MG63 (cell line): ENCODE results near the gene KIRREL3. TPM values are rescaled to one million over a fixed set of nuclear protein-coding genes. Genes with fewer than 3 reads are reported as not detected.
A peak's percentile ranks its signal among the peaks of the same experiment; 100 is the strongest.

ENCODE experiments used
- DNase-seq: peaks from one replicate; pipeline ENCODE4 v3.0.0-alpha.2; 2020
- H3K27me3 ChIP-seq: fragments of 250-450 bp; sonication (Bioruptor Pico); 2 replicates; pipeline ENCODE4 v1.5.1; 2020; ENCODE audit warnings: mild to moderate bottlenecking, moderate library complexity
- H3K36me3 ChIP-seq: fragments of 250-450 bp; sonication (Bioruptor Pico); 2 replicates; pipeline ENCODE4 v1.5.1; 2020; ENCODE audit warnings: mild to moderate bottlenecking, moderate library complexity
- H3K4me3 ChIP-seq: fragments of 250-450 bp; sonication (Bioruptor Pico); 2 replicates; pipeline ENCODE4 v1.5.1; 2020; ENCODE audit warnings: mild to moderate bottlenecking, moderate library complexity
- H3K9me3 ChIP-seq: fragments of 250-450 bp; sonication (Bioruptor Pico); 2 replicates; pipeline ENCODE4 v1.5.1; 2020; ENCODE audit warnings: mild to moderate bottlenecking, moderate library complexity
- total RNA-seq: library from RNA; depleted of rRNA; stranded (reverse); fragments of >200 nt; shearing (Covaris generic); gene quantifications from 2 replicates; pipeline ENCODE4 v1.2.3, GENCODE V29; 2014; ENCODE audit warnings: low replicate concordance

The KIRREL3 gene
- total RNA-seq, 1 experiment from 2014 or later = 11.7 TPM

DNA sequence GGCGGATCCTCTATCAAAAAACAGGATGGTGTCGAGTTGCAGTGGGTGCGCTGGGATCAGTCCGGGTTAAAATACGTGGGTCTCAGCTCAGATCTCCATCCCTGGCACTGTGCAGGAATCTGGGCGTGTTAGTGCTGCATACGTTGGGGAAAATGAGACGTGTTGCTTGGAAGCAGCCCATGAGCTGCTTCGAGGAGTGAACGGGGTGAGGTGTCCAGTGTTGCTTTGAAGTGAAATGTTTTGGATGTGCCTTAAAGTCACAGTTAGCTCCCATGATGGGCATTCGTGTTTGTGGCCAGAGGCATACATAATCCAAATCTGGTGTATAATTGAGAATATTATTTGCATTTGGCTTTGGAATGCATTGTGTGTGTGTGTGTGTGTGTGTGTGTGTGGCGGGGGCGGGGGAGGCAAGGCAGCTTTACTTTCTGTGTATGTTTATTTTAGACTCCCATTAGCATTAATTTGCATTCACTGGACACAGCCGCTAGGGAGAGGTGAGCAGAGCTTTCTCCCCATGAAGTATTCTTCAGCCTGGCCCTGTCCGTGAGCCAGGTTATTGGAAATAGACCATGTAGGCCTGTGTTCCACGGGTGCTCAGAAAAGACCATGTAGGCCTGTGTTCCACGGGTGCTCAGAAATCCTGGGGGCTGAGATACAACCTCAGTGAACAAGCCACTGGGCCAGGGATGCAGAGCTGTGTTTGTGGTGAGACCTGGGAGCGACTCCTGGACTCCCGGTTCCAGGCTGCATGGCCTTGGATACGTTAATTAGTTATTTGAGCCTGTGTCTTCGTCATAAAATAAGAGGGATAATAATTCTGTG is 510.5 kb downstream of the KIRREL3 start:
- Histone ChIP-seq H3K27me3 (no peaks in the 10 kb centered on the region), H3K36me3 (no peaks in the 10 kb centered on the region), H3K4me3 (no peak overlapping the region), H3K9me3 (no peaks in the 10 kb centered on the region)
- no peak for DNase-seq

DNA sequence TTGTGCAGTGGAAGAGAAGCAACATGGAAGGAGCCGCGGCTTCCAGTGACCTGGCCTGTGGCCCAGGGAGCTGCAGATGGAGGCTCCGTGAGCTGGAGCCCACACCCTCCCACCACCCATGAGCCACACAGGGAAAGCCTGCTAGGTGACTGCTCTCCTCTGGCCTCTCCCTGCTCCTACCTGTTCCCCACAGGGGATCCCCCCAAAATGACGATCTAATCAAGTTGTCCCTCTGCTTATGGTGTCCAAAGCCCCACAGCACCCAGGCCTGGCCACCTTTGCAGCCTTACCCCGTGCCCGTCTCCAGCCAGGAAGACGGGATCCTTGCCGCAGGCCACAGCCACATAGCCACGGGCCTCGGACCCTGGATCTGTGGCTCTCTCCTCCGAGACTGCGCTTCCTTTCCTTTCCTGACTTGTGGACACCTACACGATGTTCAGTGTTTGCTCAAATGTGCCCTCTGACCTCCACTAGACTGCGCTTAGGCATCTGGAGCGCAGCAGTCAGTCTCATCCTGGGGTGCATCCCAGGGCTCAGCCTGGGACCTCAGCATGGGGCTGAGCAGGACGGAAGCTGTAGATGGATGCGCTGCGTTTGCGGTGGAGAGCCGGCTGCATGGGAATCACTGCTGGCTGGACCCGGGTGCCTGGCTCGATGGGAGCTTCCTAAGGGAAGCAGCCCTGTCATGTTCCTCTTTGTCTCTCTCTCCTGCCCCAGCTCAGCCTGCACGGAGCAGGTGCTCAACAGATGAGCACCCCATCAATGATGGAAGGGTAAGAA is 511.8 kb downstream of the KIRREL3 start:
- no peak overlapping the region for H3K4me3 ChIP-seq
- no peaks in the 10 kb centered on the region for H3K36me3 ChIP-seq
- no peak for DNase-seq
- H3K27me3 ChIP-seq = no peaks in the 10 kb centered on the region
- H3K9me3 ChIP-seq = no peaks in the 10 kb centered on the region

DNA sequence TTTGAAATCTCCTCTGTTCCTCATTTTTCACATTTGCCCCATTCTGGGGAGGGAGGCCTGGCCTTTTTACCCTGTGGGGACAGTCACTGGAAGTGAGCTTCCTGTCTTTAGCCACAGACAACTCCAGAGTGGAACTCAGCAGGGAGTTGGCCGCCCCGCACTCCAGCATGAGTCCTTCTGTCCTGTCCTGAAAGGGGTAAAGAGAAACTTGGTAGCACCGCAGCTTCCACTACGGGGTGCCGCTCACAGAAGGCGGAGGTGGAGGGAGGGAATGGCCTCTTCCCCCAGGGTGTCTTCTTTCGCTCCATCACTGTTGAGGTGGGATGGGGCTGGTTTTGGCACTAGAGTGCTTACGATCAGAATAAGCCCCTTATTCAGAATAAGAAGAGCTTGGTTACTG is 512.9 kb downstream of the KIRREL3 start:
- Histone ChIP-seq H3K9me3 (no peaks in the 10 kb centered on the region), H3K4me3 (no peak overlapping the region), H3K36me3 (no peaks in the 10 kb centered on the region), H3K27me3 (no peaks in the 10 kb centered on the region)
- DNase-seq = no peak

DNA sequence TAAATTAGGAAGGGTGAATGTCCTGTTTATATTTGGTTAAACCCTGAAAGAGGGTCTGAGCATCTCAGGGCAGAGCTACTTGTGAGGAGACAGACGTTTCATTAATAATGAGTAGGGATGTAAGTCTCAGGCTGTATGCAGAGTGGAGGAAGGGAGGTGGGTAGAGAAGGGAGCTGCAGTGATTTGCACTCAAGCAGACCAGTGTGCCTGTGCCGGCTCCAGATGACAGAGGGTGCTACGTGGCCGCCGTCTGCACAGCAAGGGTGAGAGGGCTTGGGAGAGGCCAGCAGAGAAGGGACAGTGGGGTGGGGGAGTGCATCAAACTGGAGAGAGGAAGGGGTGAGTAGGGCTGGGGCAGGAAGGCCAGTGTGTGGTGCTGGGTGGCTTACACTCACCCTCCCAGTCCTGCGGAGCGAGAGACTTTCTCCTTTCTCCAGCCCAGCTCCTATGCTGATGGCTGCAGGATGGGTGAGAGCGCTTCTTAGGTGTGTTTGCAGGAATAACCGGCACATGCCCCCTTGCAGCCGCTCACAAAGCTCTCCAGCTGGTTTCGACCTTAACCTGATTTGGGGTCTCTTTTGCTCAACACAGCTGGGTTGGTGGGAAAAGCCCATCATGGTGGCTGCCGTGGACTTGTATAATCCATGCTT is 514.5 kb downstream of the KIRREL3 start:
- DNase-seq = no peak
- Histone ChIP-seq H3K9me3 (no peaks in the 10 kb centered on the region), H3K36me3 (no peaks in the 10 kb centered on the region), H3K4me3 (no peak overlapping the region), H3K27me3 (no peaks in the 10 kb centered on the region)

DNA sequence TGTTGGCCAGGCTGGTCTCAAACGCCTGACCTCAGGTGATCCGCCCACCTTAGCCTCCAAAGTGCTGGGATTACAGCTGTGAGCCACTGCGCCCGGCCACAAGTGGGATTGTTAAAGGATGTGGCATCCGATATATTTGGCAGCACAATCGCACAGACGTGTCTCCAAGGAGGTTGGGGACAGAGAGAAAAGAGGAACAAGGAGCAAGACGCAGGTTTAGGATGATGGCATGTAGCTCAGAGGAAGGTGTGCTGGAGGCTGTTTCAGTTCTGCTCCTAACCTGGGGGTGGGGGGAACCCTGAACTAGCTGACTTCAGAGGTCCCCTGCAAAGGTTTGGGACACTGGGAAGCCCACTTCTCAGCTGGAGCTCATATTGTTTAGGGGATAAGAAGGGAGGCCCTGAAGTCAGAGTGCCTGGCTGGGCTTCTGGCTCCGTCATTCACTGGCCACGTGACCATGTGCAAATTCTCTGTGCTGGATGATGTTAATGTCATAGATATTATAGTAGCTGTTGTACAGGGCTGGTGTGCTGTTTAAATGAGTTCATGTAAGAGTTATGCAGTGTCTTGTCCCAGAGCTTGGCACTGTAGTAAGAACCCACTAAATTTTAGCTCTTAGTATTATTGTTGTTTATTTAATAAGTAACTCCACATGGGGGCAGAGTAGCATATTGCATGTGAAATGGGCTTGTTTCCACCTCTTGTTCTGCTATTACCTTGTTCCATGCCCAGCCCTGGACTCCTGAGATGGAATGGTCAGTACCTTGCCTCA is 515.4 kb downstream of the KIRREL3 start:
- H3K36me3 ChIP-seq = no peaks in the 10 kb centered on the region
- no peaks in the 10 kb centered on the region for H3K9me3 ChIP-seq
- no peaks in the 10 kb centered on the region for H3K27me3 ChIP-seq
- peak; percentile 52 for DNase-seq
- no peak overlapping the region for H3K4me3 ChIP-seq

DNA sequence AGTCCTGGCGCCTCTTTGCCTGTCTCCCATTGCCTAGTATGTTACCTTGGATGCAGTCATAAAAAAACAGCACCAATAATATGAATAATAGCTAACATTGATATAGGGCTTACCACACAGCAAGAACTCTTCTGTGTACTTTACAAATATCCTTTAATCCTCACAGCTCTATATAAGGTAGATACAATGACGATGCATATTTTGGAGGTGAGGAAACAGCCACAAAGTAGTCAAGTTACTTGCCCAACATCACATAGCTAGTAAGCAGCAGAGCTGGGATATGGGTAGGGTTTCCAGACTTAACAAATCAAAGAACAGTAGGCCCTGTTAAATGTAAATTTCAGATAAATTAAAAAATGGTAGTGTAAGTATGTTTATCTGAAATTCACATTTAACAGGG is 516.3 kb downstream of the KIRREL3 start:
- Histone ChIP-seq H3K27me3 (no peaks in the 10 kb centered on the region), H3K9me3 (no peaks in the 10 kb centered on the region), H3K4me3 (no peak overlapping the region), H3K36me3 (no peaks in the 10 kb centered on the region)
- DNase-seq = no peak

DNA sequence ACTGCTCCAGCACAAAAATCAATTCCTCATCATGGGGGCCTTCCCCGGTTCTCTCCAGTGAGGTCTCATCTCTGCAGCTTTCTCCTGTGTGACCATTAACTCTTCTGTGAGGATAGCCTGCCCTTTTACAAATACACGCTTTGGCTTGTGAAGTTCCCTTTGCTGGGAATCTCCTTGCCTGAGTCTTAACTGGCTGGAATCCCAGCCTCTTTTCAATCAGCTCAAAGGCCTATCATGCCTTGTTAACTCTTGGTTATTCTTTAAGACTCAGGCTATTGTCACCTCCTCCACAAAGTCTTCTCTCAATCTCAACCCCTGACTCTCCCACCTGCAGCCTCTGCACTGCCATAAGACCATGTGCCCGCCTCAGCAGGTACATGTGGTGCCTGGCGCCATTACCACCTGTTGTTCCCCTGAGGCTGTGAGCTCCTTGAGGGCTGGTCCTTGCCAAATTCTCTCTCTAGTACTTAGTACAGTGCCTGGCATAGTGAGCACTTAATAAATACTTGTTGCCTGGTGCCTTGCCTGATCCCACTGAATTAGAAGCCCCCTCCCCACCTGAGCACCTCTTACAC is 516.9 kb downstream of the KIRREL3 start:
- DNase-seq = no peak
- H3K9me3 ChIP-seq = no peaks in the 10 kb centered on the region
- H3K36me3 ChIP-seq = no peaks in the 10 kb centered on the region
- H3K27me3 ChIP-seq = no peaks in the 10 kb centered on the region
- H3K4me3 ChIP-seq = no peak overlapping the region

DNA sequence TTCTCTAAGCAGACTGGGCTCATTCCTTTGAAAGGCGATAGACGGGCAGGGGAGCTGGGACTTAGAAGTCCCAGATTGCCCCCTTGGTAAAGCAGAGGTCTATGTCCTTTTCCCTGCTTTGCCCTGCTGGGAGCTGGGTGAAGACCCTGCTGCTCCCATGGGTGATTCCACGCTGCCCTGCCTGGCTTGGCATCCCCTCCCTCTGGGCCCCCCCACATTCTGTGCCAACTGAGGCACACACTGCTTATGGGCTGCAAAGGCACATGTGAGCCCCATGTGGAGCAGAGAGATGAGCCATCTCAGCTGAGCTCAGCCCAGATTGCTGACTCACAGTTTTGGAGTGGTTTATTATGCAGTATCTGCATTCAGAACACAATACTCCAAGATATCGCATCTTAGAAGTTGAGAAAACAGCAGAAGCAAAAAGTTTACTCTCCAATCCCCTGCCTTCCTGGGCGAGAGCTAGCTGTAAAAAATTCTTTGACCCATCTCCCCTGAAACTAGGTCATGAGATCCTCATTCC is 517.9 kb downstream of the KIRREL3 start:
- DNase-seq = peak; percentile 28
- Histone ChIP-seq H3K27me3 (no peaks in the 10 kb centered on the region), H3K9me3 (no peaks in the 10 kb centered on the region), H3K4me3 (no peak overlapping the region), H3K36me3 (no peaks in the 10 kb centered on the region)

DNA sequence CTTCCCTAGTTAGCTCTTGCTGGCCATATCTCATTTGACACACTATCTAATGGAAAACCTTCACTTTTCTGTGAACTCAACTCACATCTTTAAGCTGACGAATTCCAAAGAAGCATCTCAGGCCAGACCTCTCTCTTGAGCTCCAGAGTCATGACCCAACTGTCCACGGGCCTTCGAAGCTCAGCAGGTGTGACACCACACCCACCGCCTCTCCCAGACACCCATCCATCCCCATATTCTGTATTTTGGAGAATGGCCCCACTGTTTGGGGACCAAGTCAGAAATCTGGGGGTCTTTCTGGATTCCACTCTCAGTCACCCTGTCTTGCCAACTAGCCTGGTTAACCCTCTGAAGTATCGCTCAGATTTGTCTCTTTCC is 519.3 kb downstream of the KIRREL3 start:
- H3K4me3 ChIP-seq = no peak overlapping the region
- H3K27me3 ChIP-seq = no peaks in the 10 kb centered on the region
- no peak for DNase-seq
- H3K9me3 ChIP-seq = no peaks in the 10 kb centered on the region
- H3K36me3 ChIP-seq = no peaks in the 10 kb centered on the region

DNA sequence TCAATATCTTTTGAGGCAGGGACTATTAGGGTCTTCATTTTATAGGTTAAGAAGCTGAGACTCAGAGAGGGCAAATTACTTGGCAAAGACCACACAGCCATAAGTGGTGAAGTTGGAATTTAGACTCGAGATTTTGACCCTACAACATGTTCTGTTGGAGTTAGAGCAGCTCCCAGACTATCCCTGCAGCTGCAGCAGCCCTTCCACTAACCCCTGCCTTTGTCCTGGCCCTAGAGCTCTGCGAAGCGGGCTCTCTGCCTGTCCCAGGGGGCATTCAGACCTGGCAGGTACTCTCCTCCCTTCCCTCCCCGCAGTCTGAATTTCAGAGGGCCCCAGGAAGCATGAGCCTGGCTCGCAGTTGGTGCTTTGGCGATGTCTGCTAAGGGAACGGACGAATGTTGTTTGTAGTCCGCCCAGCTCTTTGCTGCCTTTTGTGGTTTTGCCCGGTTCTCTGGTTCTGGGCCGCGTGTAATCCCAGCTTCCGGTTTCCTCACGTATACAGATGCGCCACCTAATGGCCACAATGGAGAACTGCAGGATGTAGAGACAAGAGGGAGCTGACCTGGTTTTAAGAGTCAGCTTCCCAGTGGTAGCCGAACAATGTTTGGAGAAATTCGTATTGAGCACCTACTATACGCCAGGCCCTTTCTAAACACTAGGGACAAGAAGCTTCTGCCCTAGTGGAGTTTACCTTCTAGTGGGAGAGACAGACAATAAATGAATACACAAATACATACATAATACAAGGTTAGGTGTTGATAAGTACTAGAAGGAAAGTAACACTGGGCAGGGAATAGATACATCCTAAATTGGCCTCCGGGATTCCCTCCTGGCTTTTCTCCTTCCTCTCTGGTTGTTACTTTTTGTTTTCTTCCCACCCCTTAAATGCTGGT is 519.9 kb downstream of the KIRREL3 start:
- peak; percentile 79 for DNase-seq
- Histone ChIP-seq H3K4me3 (no peak overlapping the region), H3K27me3 (no peaks in the 10 kb centered on the region), H3K9me3 (no peaks in the 10 kb centered on the region), H3K36me3 (no peaks in the 10 kb centered on the region)

DNA sequence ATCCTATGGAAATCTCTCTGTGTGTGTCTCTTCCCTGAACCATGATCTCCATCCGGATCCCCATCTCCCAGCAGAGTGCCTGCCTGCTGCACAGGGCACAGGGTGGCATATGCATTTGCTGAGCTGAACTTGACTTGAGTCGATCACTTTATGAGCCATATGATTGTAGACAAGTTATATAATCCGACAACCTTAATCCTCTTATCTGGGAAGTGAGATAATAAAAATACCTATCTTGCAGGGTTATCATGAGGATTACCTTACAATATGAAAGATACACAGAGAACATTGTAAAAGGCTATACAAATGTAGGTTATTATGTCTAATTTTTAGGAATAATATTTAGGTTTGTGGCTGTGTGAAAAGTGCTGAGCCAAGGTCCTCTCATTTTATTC is 520.6 kb downstream of the KIRREL3 start:
- Histone ChIP-seq H3K9me3 (no peaks in the 10 kb centered on the region), H3K4me3 (no peak overlapping the region), H3K36me3 (no peaks in the 10 kb centered on the region), H3K27me3 (no peaks in the 10 kb centered on the region)
- no peak for DNase-seq

DNA sequence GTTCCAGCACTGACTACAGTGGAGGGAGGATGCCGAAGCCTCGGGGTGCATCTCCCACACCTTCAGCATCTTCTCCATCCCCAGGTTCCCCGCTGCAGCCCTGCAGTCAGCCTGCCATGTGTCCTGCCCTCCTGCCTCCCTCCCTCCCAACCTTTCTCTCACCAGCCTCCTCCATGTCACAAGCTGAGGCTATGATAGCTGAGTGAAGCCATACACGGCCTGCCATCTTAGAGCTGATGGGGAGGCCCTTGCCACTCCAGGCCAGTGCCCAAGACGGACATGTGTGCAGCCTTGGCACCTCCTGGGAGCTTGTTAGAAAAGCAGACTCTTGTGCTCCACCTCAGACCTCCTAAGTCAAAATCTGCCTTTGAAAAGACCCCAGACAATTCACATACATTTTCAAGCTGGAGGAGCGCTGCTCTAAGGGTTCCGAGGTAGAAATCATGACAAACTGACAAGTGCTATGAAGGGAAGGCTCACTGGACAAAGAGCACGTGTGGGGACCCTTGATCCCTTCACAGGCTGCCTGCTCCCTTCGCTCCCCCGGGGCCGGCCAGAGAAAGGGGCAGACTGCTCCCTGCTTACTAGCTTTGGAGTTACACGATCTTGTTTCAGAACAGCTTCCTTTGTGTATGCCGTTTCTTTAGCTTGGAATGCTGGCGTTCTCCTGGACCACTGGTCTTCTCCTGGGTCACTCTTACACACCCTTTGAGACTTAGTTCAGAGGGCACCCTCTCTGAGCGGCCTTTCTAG is 521.2 kb downstream of the KIRREL3 start:
- DNase-seq = no peak
- Histone ChIP-seq H3K27me3 (no peaks in the 10 kb centered on the region), H3K36me3 (no peaks in the 10 kb centered on the region), H3K4me3 (no peak overlapping the region), H3K9me3 (no peaks in the 10 kb centered on the region)

DNA sequence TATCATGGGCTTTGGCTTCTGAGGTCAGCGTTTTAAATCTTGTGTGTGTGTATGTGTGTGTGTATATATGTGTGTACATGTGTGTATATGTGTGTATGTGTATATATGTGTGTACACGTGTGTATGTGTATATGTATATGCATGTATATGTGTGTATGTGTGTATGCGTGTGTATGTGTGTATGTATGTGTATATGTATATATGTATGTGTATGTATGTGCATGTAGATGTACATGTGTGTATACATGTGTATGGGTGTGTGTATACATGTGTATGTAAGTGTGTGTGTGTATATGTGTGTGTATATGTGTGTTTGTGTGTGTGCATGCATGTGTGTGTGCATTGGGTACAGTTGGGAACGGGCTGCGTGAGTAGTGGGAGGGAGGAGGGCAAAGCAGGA is 522.1 kb downstream of the KIRREL3 start:
- H3K27me3 ChIP-seq = no peaks in the 10 kb centered on the region
- H3K36me3 ChIP-seq = no peaks in the 10 kb centered on the region
- H3K4me3 ChIP-seq = no peak overlapping the region
- DNase-seq = no peak
- no peaks in the 10 kb centered on the region for H3K9me3 ChIP-seq

DNA sequence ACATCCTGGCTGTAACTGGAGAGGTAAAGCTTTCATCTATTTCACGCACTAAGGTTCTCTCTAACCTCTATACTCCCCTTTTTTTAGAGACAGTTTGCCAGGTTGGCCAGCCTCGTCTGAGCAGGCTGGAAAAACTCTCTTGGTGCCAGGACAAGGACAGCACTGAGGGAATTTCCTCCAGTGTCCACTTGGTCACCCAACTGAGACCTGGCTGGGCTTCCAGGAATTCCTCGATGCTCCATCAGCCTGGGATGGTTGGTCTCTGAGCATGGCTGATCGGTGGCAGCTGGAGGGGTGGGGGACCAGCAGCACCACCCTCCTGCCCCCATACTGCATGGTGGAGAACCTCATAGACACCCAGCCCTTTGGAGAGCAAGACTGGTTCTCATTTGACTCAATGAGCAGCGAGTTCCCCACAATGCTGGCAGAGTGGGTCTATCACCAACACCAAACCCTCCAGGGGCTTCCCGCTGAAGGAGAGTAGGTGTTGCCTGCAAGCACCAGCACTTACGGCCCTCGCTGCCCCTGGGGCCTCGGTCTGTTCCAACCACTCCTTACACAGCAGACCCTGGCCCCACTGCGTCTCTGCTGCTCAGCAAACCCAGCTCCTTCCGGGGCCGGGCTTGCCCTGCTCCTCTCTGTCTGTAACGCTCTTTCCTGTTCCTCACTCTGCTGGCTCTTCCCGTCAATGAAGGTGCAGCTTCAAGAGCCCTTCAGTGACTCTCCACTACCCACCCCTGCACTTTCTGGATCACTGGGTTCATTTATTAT is 522.9 kb downstream of the KIRREL3 start:
- Histone ChIP-seq H3K9me3 (no peaks in the 10 kb centered on the region), H3K27me3 (no peaks in the 10 kb centered on the region), H3K36me3 (no peaks in the 10 kb centered on the region), H3K4me3 (no peak overlapping the region)
- no peak for DNase-seq
